ACC112 (cell line): Measurements from ENCODE around the gene OSBPL8.

Experiments used
- H2AFZ ChIP-seq: fragments of 200-600 bp; sonication (generic); one replicate; pipeline ENCODE4 v1.6.0; 2017; ENCODE audit warnings: antibody characterized with exemption, low read length; ENCODE audit not compliant: unreplicated experiment
- H3K27ac ChIP-seq: fragments of 200-600 bp; sonication (generic); 2 replicates; pipeline ENCODE4 v1.5.1; 2014; ENCODE audit warnings: low read depth, mild to moderate bottlenecking, antibody characterized with exemption, low read length, moderate library complexity
- H3K27me3 ChIP-seq: fragments of 200-600 bp; sonication (generic); 2 replicates; pipeline ENCODE4 v1.6.1; 2014; ENCODE audit warnings: mild to moderate bottlenecking, antibody characterized with exemption, low read length, moderate library complexity, mixed read lengths; ENCODE audit not compliant: insufficient read depth
- H3K36me3 ChIP-seq: fragments of 200-600 bp; sonication (generic); 2 replicates; pipeline ENCODE4 v1.6.1; 2016; ENCODE audit warnings: mild to moderate bottlenecking, antibody characterized with exemption, low read length, moderate library complexity, mixed read lengths; ENCODE audit not compliant: insufficient read depth
- H3K4me1 ChIP-seq: fragments of 200-600 bp; sonication (generic); one replicate; pipeline ENCODE4 v1.6.1; 2016; ENCODE audit warnings: low read length, mixed read lengths; ENCODE audit not compliant: insufficient read depth, unreplicated experiment, control insufficient read depth
- H3K4me3 ChIP-seq: fragments of 200-600 bp; sonication (generic); 2 replicates; pipeline ENCODE4 v1.5.1; 2014; ENCODE audit warnings: mild to moderate bottlenecking, low read depth, low read length
- H3K79me2 ChIP-seq: fragments of 200-600 bp; sonication (generic); one replicate; pipeline ENCODE4 v1.6.0; 2016; ENCODE audit warnings: low read length; ENCODE audit not compliant: control insufficient read depth, unreplicated experiment, insufficient read depth

OSBPL8 gene

GRCh38 chr12:76544601-76545261, 14.8 kb downstream of the OSBPL8 start:
- Histone ChIP-seq H2AFZ (no peak overlapping the region), H3K36me3 (no peaks in the 10 kb centered on the region), H3K4me1 (peaks cover 28% of the 10 kb centered on the region), H3K27me3 (no peaks in the 10 kb centered on the region), H3K4me3 (no peak overlapping the region), H3K79me2 (peaks cover 73% of the 10 kb centered on the region), H3K27ac (no peak overlapping the region)

GRCh38 chr12:76543813-76544347, 15.7 kb downstream of the OSBPL8 start:
- H3K79me2 ChIP-seq = peaks cover 69% of the 10 kb centered on the region
- no peaks in the 10 kb centered on the region for H3K27me3 ChIP-seq
- H3K4me3 ChIP-seq = no peak overlapping the region
- H3K4me1 ChIP-seq = peaks cover 20% of the 10 kb centered on the region
- H2AFZ ChIP-seq = no peak overlapping the region
- H3K36me3 ChIP-seq = no peaks in the 10 kb centered on the region
- H3K27ac ChIP-seq = no peak overlapping the region

DNA sequence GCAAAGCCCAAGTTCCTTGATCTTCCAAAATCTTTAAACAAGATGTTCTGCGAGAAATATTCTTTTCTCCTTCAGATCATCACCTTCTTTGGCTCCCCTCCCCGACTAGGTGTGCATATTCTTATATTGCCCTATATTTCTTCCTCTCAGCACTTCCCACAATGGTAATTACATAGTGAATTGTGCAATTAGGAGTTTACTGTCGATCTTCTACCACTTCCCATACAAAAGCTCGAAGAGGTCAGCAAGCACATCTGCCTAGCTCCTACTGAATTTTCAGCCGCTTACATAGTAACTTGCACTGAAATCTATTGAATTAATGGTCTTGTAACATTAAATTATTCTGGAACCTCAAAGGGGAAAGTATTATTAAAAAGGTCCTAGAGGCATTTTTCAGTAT, 16.7 kb downstream of the OSBPL8 start:
- Histone ChIP-seq H3K4me1 (peaks cover 10% of the 10 kb centered on the region), H2AFZ (no peak overlapping the region), H3K36me3 (no peaks in the 10 kb centered on the region), H3K27me3 (no peaks in the 10 kb centered on the region), H3K27ac (no peak overlapping the region), H3K4me3 (no peak overlapping the region), H3K79me2 (peaks cover 60% of the 10 kb centered on the region)

DNA sequence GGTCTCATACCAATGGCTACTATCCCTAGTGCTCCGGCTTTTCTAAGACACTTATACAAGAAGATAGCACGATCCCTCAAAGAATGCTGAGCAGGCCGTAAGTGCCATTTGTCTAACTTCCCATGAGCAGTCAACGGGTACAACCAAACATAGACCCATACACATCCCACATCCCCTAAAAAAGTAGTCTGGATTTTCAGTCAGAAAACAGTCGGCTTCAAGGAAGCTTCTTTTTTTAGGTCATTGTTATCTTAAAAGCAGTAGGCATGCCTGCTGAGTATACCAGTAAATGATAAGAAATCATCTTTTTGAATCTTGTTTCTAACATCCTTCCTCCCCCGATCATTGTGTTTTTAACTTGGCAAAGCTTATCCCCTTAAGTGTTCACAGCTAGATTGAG, 19.8 kb downstream of the OSBPL8 start:
- H3K27ac ChIP-seq = no peak overlapping the region
- H3K79me2 ChIP-seq = peaks cover 39% of the 10 kb centered on the region
- H2AFZ ChIP-seq = no peak overlapping the region

DNA sequence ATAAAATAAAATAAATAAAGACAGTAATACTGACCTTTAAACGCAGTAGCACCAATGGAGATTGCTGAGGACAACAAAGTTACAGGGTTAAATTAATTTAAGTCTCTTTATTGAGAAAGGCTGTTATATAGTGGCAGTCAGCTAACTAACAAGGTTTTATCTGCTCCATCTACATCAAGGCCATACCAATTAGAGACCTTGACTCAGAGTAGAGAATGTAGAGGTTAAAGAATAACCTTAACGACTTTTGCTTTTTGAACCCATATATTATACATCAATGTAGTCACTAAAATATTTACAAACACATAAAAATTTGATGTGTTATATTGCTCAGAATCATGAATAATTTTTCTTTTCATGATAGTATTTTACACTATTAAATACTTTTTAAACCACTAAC, 21.6 kb downstream of the OSBPL8 start:
- no peaks in the 10 kb centered on the region for H3K27me3 ChIP-seq
- no peak overlapping the region for H3K27ac ChIP-seq
- no peak overlapping the region for H2AFZ ChIP-seq
- peaks cover 39% of the 10 kb centered on the region for H3K79me2 ChIP-seq
- H3K36me3 ChIP-seq = no peaks in the 10 kb centered on the region
- H3K4me1 ChIP-seq = no peaks in the 10 kb centered on the region
- no peak overlapping the region for H3K4me3 ChIP-seq

More for the DNA sequence above, 19.8 kb downstream of the OSBPL8 start:
- H3K4me1 ChIP-seq = no peaks in the 10 kb centered on the region
- no peaks in the 10 kb centered on the region for H3K36me3 ChIP-seq
- no peaks in the 10 kb centered on the region for H3K27me3 ChIP-seq
- H3K4me3 ChIP-seq = no peak overlapping the region

DNA sequence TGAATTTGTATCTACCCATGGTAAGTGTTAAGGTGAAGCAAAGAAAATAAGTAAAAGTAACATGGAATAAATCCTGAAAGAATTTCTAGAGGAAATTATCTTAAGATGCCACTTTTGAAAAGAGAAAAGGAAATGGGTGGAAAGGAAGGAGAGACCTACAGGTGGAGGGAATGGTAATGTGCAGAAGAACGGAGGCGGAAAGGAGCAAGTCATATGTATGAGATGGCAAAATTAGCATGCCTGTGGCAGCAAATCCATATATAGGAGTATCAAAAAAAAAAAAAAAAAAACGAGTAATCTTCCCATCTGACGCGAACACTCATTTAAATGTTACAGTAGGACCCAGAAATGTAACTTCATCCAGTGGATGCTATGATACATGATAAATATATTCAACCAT, 23.0 kb downstream of the OSBPL8 start:
- H3K36me3 ChIP-seq = no peaks in the 10 kb centered on the region
- H2AFZ ChIP-seq = no peak overlapping the region
- H3K27me3 ChIP-seq = no peaks in the 10 kb centered on the region
- no peak overlapping the region for H3K27ac ChIP-seq
- H3K4me1 ChIP-seq = no peaks in the 10 kb centered on the region
- peaks cover 30% of the 10 kb centered on the region for H3K79me2 ChIP-seq
- no peak overlapping the region for H3K4me3 ChIP-seq

- no peaks in the 10 kb centered on the region for H3K4me1 ChIP-seq
- H3K27me3 ChIP-seq = no peaks in the 10 kb centered on the region
- peaks cover 27% of the 10 kb centered on the region for H3K79me2 ChIP-seq
- H3K4me3 ChIP-seq = no peak overlapping the region
- H3K36me3 ChIP-seq = no peaks in the 10 kb centered on the region
- H2AFZ ChIP-seq = no peak overlapping the region
- H3K27ac ChIP-seq = no peak overlapping the region
These were observed 24.4 kb downstream of the OSBPL8 start for GRCh38 chr12:76535170-76535569.

GRCh38 chr12:76533331-76533730, 26.2 kb downstream of the OSBPL8 start:
- Histone ChIP-seq H2AFZ (no peak overlapping the region), H3K4me3 (no peak overlapping the region), H3K79me2 (peaks cover 18% of the 10 kb centered on the region), H3K4me1 (no peaks in the 10 kb centered on the region), H3K27me3 (no peaks in the 10 kb centered on the region), H3K27ac (no peak overlapping the region), H3K36me3 (no peaks in the 10 kb centered on the region)

GRCh38 chr12:76532520-76532919, 27.1 kb downstream of the OSBPL8 start:
- Histone ChIP-seq H3K79me2 (peaks cover 18% of the 10 kb centered on the region), H3K27ac (no peak overlapping the region), H3K36me3 (no peaks in the 10 kb centered on the region), H3K4me3 (no peak overlapping the region), H3K27me3 (no peaks in the 10 kb centered on the region), H3K4me1 (no peaks in the 10 kb centered on the region), H2AFZ (no peak overlapping the region)

GRCh38 chr12:76531056-76531455, 28.5 kb downstream of the OSBPL8 start:
- no peaks in the 10 kb centered on the region for H3K4me1 ChIP-seq
- no peaks in the 10 kb centered on the region for H3K27me3 ChIP-seq
- H3K79me2 ChIP-seq = peaks cover 17% of the 10 kb centered on the region
- no peak overlapping the region for H2AFZ ChIP-seq
- H3K36me3 ChIP-seq = no peaks in the 10 kb centered on the region
- H3K4me3 ChIP-seq = no peak overlapping the region
- H3K27ac ChIP-seq = no peak overlapping the region

- Histone ChIP-seq H3K27me3 (no peaks in the 10 kb centered on the region), H3K36me3 (no peaks in the 10 kb centered on the region), H2AFZ (no peak overlapping the region), H3K79me2 (peaks cover 21% of the 10 kb centered on the region), H3K4me3 (no peak overlapping the region), H3K4me1 (no peaks in the 10 kb centered on the region), H3K27ac (no peak overlapping the region)
These were observed 29.1 kb downstream of the OSBPL8 start for GRCh38 chr12:76530516-76530915.
